GM12872 (cell line): ENCODE data around the gene OGG1.

Experiments used
- TF ChIP-seq, protein P1 (sequence below): IDR thresholded peaks from 3 replicates; pipeline ENCODE4 v1.5.1; 2011; ENCODE audit warnings: low read depth, mild to moderate bottlenecking, low read length, moderate library complexity; ENCODE audit not compliant: insufficient read depth

OGG1 gene

DNA sequence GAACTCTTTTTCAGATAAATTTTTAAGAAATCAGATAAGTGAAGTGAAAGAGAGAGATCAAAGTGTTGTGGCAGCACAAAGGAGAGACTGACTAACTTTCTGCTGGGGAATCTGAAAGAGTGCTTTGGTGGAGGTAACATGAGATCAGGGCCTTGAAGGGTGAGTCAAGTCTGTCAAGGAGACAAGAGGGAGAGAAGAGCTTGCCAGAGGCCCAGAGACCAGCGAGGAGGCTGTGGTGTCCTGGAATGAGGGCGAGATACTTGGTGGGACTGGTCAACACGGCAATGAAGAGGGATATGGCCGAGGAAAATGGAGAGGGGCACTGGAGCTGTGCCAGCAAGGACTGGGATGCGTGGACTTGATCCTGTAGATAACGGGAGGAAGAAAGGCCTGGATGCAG is 38.0 kb downstream of the OGG1 start:
- TF ChIP-seq, protein P1, sequence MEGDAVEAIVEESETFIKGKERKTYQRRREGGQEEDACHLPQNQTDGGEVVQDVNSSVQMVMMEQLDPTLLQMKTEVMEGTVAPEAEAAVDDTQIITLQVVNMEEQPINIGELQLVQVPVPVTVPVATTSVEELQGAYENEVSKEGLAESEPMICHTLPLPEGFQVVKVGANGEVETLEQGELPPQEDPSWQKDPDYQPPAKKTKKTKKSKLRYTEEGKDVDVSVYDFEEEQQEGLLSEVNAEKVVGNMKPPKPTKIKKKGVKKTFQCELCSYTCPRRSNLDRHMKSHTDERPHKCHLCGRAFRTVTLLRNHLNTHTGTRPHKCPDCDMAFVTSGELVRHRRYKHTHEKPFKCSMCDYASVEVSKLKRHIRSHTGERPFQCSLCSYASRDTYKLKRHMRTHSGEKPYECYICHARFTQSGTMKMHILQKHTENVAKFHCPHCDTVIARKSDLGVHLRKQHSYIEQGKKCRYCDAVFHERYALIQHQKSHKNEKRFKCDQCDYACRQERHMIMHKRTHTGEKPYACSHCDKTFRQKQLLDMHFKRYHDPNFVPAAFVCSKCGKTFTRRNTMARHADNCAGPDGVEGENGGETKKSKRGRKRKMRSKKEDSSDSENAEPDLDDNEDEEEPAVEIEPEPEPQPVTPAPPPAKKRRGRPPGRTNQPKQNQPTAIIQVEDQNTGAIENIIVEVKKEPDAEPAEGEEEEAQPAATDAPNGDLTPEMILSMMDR = no peak

DNA sequence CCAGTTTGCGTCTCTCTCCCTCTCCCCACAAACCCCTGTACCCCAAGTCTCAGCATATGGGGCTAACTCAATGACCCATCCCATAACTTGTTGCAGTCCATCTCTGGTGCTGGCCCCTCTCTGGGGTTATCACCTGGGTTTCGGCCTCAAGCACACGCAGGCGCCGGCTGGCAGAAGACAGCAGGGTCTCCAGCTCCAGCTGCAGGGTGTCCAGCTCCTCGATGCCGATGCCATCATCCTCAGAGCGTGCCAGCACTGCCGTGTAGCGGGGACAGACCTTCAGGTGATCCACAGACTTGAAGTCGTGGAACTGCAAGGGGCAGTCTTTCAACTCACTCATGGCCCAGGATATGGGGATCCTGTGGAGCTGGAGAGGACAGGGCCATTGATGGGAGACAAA is 41.4 kb downstream of the OGG1 start:
- TF ChIP-seq, protein P1 = no peak

DNA sequence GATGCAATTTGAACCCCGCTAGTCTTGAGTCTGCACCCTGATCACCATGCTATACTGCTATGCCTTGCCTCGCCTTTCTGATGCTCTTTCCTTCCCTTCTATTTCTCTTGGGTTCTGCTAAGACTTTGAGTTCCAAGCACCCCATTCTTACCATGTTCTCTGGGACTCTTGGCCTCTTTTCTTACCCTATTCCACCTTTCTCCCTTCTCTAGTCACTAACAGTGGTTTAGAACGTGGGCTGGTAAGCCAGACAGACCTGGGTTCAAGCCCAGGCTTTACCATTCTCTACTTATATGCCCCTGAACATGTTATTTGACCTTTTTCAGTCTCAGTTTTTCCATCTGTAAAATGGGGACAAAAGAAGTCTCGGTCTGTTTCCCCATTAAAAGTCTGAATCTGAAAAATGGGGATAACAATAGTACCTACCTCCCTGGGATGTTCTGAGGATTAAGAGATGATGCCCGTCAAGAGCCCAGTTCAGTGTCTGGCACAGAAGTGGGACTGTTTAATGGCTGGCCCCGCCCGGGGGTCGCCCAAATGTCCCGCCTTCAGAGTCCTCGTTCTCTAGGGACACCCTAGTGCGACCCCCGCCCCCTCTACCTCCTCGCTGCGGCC is 42.1 kb downstream of the OGG1 start:
- TF ChIP-seq, protein P1 = no peak

DNA sequence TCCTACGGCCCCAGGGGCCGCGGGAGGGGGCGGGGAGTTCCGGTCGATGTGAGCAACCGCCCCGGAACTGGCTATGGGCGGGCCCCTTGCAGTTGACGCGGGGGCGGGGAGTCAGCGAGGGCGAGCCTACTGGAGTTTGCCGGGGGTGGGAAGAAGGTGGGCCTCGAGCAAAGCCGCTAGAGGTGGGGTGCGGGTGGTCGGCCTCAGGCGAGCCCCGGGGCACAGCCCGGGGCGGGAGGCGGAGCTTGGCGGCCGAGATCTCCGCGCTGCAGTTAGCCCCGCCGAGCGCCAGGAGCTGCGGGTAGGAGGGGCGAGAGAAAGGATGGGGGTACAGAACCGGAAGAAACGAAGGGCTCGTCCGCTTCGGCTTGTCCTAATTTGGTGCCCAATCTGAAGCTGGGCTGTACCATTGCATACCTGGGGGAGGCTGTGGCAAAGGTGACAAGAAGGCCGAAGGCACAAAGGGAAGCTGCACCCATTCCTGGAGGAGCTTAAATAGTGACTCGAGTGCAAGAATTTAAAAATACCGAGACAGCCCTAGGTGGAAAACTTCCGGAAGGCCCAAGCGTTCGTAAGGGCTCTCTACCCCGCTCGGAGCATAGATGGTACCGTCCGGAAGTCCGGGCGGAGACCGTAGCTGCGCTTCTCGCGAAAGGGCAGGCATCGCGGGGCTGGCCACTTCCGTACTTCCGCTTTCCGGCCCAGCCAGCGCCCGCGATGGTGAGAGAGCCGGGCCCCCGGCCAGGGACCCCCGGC is 42.8 kb downstream of the OGG1 start, which contains the start of the genes ARPC4 and TADA3:
ARPC4 (plus strand) TSS at position 678 of the 756 bp plus-strand sequence; CDS start at position 718, 40 bp downstream.
TADA3 (minus strand) TSS at position 69 of the 756 bp plus-strand sequence. CDS start 1,007 bp downstream, outside the sequence.
- TF ChIP-seq, protein P1 = no peak

DNA sequence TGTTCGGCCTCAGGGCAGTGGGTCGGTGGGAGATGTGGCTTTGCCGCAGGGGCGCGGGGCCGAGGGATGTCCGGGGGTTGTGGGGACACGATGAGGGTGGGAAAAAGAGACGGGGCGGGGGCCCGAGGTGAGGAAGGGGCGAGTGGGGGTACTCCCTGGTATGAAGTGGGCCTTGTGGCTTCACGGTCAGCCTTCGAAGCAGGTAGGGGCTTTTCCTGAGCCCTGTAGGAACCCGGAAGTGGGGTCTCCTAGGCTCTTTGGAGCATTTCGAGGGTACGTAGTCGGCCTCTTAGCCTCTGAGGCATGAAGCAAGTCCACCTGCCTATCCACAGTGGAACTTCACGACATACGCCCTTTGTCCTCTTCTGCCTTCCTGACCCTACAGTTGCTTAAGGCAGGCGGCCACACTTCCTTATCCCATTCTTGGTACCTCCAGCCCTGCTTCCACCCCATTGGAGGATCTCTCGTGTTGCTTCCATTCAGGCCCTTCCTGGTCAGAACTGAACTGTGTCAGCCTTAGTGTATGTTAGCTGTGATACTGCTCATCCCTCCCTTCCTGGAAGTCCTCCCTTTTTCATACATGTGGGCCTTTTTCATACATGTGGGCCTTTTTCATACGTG is 43.5 kb downstream of the OGG1 start:
- TF ChIP-seq, protein P1 = no peak

DNA sequence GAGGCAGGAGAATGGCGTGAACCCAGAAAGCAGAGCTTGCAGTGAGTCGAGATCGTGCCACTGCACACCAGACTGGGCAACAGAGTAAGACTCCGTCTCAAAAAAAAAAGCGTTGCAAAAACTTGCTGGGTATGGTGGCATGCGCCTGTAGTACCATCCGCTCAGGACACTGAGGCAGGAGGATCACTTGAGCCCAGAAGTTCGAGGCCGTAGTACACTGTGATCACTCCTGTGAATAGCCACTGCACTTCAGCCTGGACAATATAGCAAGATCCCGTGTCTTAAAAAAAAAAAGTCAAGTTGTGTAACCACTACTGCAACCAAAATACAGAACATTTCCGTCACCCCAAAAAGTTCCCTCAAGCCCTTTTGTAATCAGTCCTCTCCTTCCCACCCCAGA is 44.6 kb downstream of the OGG1 start:
- TF ChIP-seq, protein P1 = no peak

DNA sequence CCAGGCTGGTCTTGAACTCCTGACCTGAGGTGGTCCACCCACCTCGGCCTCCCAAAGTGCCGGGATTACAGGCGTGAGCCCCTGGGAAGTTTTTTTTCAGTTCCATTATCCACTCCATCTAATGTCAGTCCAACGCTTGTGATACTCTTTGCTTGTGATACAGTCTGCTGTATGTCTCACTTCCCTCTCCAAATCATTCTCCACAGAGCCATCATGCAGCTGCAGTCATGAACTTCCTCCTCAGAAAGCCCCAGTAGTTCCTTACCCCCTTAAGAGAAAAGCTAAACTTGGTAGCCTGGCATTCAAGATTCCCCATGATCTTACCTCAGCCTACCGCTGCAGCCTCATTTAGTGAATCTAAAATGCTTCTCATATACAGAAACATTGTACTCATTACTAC is 45.5 kb downstream of the OGG1 start:
- TF ChIP-seq, protein P1 = no peak
